Activated naive CD8-positive, alpha-beta T cell treated with anti-CD3 and anti-CD28 coated beads, Interleukin-2, amount 10 ng/mL, durations not matched to agents 7 days and 5 days (primary cell): ENCODE data around the gene EPOP. TPM values are rescaled to one million over a fixed set of nuclear protein-coding genes. Genes with fewer than 3 reads are reported as not detected.

Experiments
- ATAC-seq: fragments of 150-1000 bp; cut with Tn5 transposase; one replicate; pipeline ENCODE4 v1.10.0; 2021; ENCODE audit warnings: low read depth, moderate library complexity
- POLR2A ChIA-PET: fragments of 350-600 bp; sonication (Branson Sonifier 250); formaldehyde crosslinking; loops from one replicate; lab custom pipeline; 2021; ENCODE audit warnings: antibody characterized with exemption; lab: Charles Lee
- DNase-seq: peaks from one replicate; pipeline ENCODE4 v3.0.0; 2021
- H3K27ac Mint-ChIP-seq: one replicate; pipeline ENCODE4 v1.8.0; 2022; ENCODE audit warnings: mild to moderate bottlenecking, mixed read lengths
- H3K27me3 Mint-ChIP-seq: one replicate; pipeline ENCODE4 v1.8.0; 2022; ENCODE audit warnings: mild to moderate bottlenecking, moderate library complexity, mixed read lengths
- H3K36me3 Mint-ChIP-seq: one replicate; pipeline ENCODE4 v1.8.0; 2021; ENCODE audit warnings: mild to moderate bottlenecking, mixed read lengths
- H3K4me1 Mint-ChIP-seq: one replicate; pipeline ENCODE4 v1.8.0; 2021; ENCODE audit warnings: mixed read lengths
- H3K4me3 Mint-ChIP-seq: one replicate; pipeline ENCODE4 v1.8.0; 2022; ENCODE audit warnings: mild to moderate bottlenecking, moderate library complexity, mixed read lengths
- H3K9me3 Mint-ChIP-seq: one replicate; pipeline ENCODE4 v1.8.0; 2021; ENCODE audit warnings: mixed read lengths
- total RNA-seq, 2 experiments: library from RNA; stranded (reverse); gene quantifications; one replicate each; pipeline ENCODE4 v1.2.3, GENCODE V29; 2021

Gene EPOP
- total RNA-seq, 2 experiments from 2014 or later: 7.2 TPM

- Mint-ChIP-seq H3K4me1 (peaks cover 29% of the 10 kb centered on the region), H3K27me3 (no peaks in the 10 kb centered on the region), H3K9me3 (no peaks in the 10 kb centered on the region), H3K36me3 (peaks cover 4% of the 10 kb centered on the region), H3K27ac (peak overlapping the region; percentile 97), H3K4me3 (peak overlapping the region; percentile 96)
- DNase-seq: peak; percentile 80
- POLR2A ChIA-PET: interaction anchor here (0.7 to 5.2 kb wide), 12 partner anchors 8 to 150 kb away, joined by 3 to 111 read pairs (median 6); partner anchors contain the start of genes EPOP and RPL23
- peak; percentile 20 for ATAC-seq
These were observed 29.2 kb upstream of the EPOP start for GRCh38 chr17:38703742-38704605.

- H3K4me3 Mint-ChIP-seq: peak overlapping the region; percentile 96
- H3K9me3 Mint-ChIP-seq: no peaks in the 10 kb centered on the region
- no peaks in the 10 kb centered on the region for H3K27me3 Mint-ChIP-seq
- H3K27ac Mint-ChIP-seq: peak overlapping the region; percentile 97
- H3K36me3 Mint-ChIP-seq: peaks cover 4% of the 10 kb centered on the region
- POLR2A ChIA-PET: interaction anchor here (0.6 to 5.2 kb wide), 7 partner anchors 15 to 174 kb away, joined by 3 to 111 read pairs (median 10); partner anchors contain the start of gene EPOP
- peaks cover 30% of the 10 kb centered on the region for H3K4me1 Mint-ChIP-seq
- DNase-seq (no peak), ATAC-seq (no peak)
These were observed 28.4 kb upstream of the EPOP start for GRCh38 chr17:38702916-38703741.

GRCh38 chr17:38702166-38702915 lies 27.6 kb upstream of the EPOP start:
- ATAC-seq (peak; percentile 40), DNase-seq (peak; percentile 85)
- no peaks in the 10 kb centered on the region for H3K9me3 Mint-ChIP-seq
- H3K4me1 Mint-ChIP-seq: peaks cover 28% of the 10 kb centered on the region
- POLR2A ChIA-PET: interaction anchor here (0.6 to 5.2 kb wide), 9 partner anchors 8 to 175 kb away, joined by 3 to 111 read pairs (median 7); partner anchors contain the start of genes EPOP and PSMB3
- peak overlapping the region; percentile 96 for H3K4me3 Mint-ChIP-seq
- no peaks in the 10 kb centered on the region for H3K27me3 Mint-ChIP-seq
- peaks cover 3% of the 10 kb centered on the region for H3K36me3 Mint-ChIP-seq
- peak overlapping the region; percentile 97 for H3K27ac Mint-ChIP-seq

GRCh38 chr17:38701504-38702165 lies 26.9 kb upstream of the EPOP start:
- no peaks in the 10 kb centered on the region for H3K27me3 Mint-ChIP-seq
- peak overlapping the region; percentile 67 for H3K4me3 Mint-ChIP-seq
- peaks cover 31% of the 10 kb centered on the region for H3K4me1 Mint-ChIP-seq
- H3K27ac Mint-ChIP-seq: peak overlapping the region; percentile 90
- no peaks in the 10 kb centered on the region for H3K36me3 Mint-ChIP-seq
- ATAC-seq: peak; percentile 26
- DNase-seq: no peak
- no peaks in the 10 kb centered on the region for H3K9me3 Mint-ChIP-seq
- POLR2A ChIA-PET: interaction anchor here (0.6 to 2.7 kb wide), 8 partner anchors 9 to 182 kb away, joined by 3 to 25 read pairs (median 6); partner anchors contain the start of genes EPOP and PSMB3

GRCh38 chr17:38698760-38699159 lies 24.0 kb upstream of the EPOP start:
- Mint-ChIP-seq H3K27me3 (no peaks in the 10 kb centered on the region), H3K4me3 (no peak overlapping the region), H3K4me1 (peaks cover 35% of the 10 kb centered on the region), H3K27ac (no peak overlapping the region), H3K9me3 (no peaks in the 10 kb centered on the region), H3K36me3 (no peaks in the 10 kb centered on the region)
- POLR2A ChIA-PET: no interaction called here
- ATAC-seq (no peak), DNase-seq (no peak)

- Mint-ChIP-seq H3K4me3 (peak overlapping the region; percentile 29), H3K36me3 (no peaks in the 10 kb centered on the region), H3K4me1 (peaks cover 35% of the 10 kb centered on the region), H3K9me3 (no peaks in the 10 kb centered on the region), H3K27ac (peak overlapping the region; percentile 69), H3K27me3 (no peaks in the 10 kb centered on the region)
- POLR2A ChIA-PET: interaction anchor here (0.5 to 3.6 kb wide), 9 partner anchors 9 to 279 kb away, joined by 3 to 23 read pairs (median 5); partner anchors contain the start of genes LASP1 and MLLT6
- ATAC-seq (peak; percentile 19), DNase-seq (no peak)
These were observed 22.5 kb upstream of the EPOP start for GRCh38 chr17:38697061-38697820.

- no peaks in the 10 kb centered on the region for H3K27me3 Mint-ChIP-seq
- H3K4me1 Mint-ChIP-seq: peaks cover 20% of the 10 kb centered on the region
- ATAC-seq (no peak), DNase-seq (no peak)
- H3K9me3 Mint-ChIP-seq: no peaks in the 10 kb centered on the region
- no peaks in the 10 kb centered on the region for H3K36me3 Mint-ChIP-seq
- H3K4me3 Mint-ChIP-seq: no peak overlapping the region
- POLR2A ChIA-PET: no interaction called here
- no peak overlapping the region for H3K27ac Mint-ChIP-seq
These were observed 19.1 kb upstream of the EPOP start for GRCh38 chr17:38693700-38694329.

GRCh38 chr17:38691154-38691553 lies 16.4 kb upstream of the EPOP start:
- H3K4me3 Mint-ChIP-seq: no peak overlapping the region
- H3K27me3 Mint-ChIP-seq: peaks cover under 1% of the 10 kb centered on the region
- no peak overlapping the region for H3K27ac Mint-ChIP-seq
- no peaks in the 10 kb centered on the region for H3K36me3 Mint-ChIP-seq
- no peaks in the 10 kb centered on the region for H3K9me3 Mint-ChIP-seq
- no peak for ATAC-seq
- POLR2A ChIA-PET: interaction anchor here (1.1 to 1.6 kb wide), 3 partner anchors 14 to 19 kb away, joined by 3 to 5 read pairs (median 5); partner anchors contain the start of gene MLLT6
- H3K4me1 Mint-ChIP-seq: peaks cover 3% of the 10 kb centered on the region
- no peak for DNase-seq

GRCh38 chr17:38690386-38690785 lies 15.6 kb upstream of the EPOP start:
- H3K36me3 Mint-ChIP-seq: no peaks in the 10 kb centered on the region
- H3K27me3 Mint-ChIP-seq: peaks cover 4% of the 10 kb centered on the region
- POLR2A ChIA-PET: interaction anchor here (1.1 to 1.6 kb wide), 2 partner anchors 14 to 19 kb away, joined by 3 to 5 read pairs; partner anchors contain the start of gene MLLT6

GRCh38 chr17:38687286-38687685 lies 12.5 kb upstream of the EPOP start:
- POLR2A ChIA-PET: interaction anchor here (0.7 kb wide), 1 partner anchor 12 kb away, joined by 3 read pairs; no protein-coding TSS in a partner anchor
- DNase-seq (no peak), ATAC-seq (no peak)
- Mint-ChIP-seq H3K4me3 (no peak overlapping the region), H3K4me1 (no peaks in the 10 kb centered on the region), H3K27me3 (peaks cover 9% of the 10 kb centered on the region), H3K27ac (no peak overlapping the region), H3K36me3 (no peaks in the 10 kb centered on the region), H3K9me3 (no peaks in the 10 kb centered on the region)

More at GRCh38 chr17:38690386-38690785, 15.6 kb upstream of the EPOP start:
- Mint-ChIP-seq H3K9me3 (no peaks in the 10 kb centered on the region), H3K4me1 (no peaks in the 10 kb centered on the region), H3K4me3 (no peak overlapping the region), H3K27ac (no peak overlapping the region)
- no peak for ATAC-seq
- DNase-seq: no peak

- H3K9me3 Mint-ChIP-seq: no peaks in the 10 kb centered on the region
- no peak overlapping the region for H3K27ac Mint-ChIP-seq
- peaks cover 9% of the 10 kb centered on the region for H3K27me3 Mint-ChIP-seq
- H3K4me1 Mint-ChIP-seq: no peaks in the 10 kb centered on the region
- no peaks in the 10 kb centered on the region for H3K36me3 Mint-ChIP-seq
- POLR2A ChIA-PET: no interaction called here
- no peak overlapping the region for H3K4me3 Mint-ChIP-seq
- no peak for ATAC-seq
- DNase-seq: no peak
These were observed 10.7 kb upstream of the EPOP start for GRCh38 chr17:38685491-38685890.
